ENCODE measurements around the gene MT1HL1. TPM values are rescaled to one million over a fixed set of nuclear protein-coding genes. Genes with fewer than 3 reads are reported as not detected.

The MT1HL1 gene
- total and polyA plus RNA-seq, 9 donors: not detected

Other genes starting within 250 kb of the MT1HL1 start
- gene MTR, start 209.1 kb downstream of the MT1HL1 start, total RNA-seq: 30.6 TPM
- 10 to 100 TPM; 14.0 to 21.1 (median 17.6) TPM for gene MTR, start 209.1 kb downstream of the MT1HL1 start, polyA plus RNA-seq (ENCODE audit: insufficient read depth in 1 of 8, insufficient read length in 8 of 8, low replicate concordance in 1 of 8)
- 2.3 TPM for gene RYR2, start 37.7 kb upstream of the MT1HL1 start, total RNA-seq
- 1 to 10 TPM; 2.9 to 4.7 (median 3.4) TPM for gene RYR2, start 37.7 kb upstream of the MT1HL1 start, polyA plus RNA-seq (ENCODE audit: insufficient read depth in 1 of 8, insufficient read length in 8 of 8, low replicate concordance in 1 of 8)

Data from muscle of leg (tissue), 9 donors.